Purkinje cell (primary cell): ENCODE measurements around the gene HCRT. TPM values are rescaled to one million over a fixed set of nuclear protein-coding genes. Genes with fewer than 3 reads are reported as not detected.

ENCODE experiments used
- polyA plus RNA-seq: library from polyadenylated mRNA; unstranded; fragments of >200 nt; fragmentation: Nextera tagmentation; gene quantifications from 2 replicates; pipeline ENCODE4 v1.2.1, GENCODE V29; 2014

Gene HCRT
- polyA plus RNA-seq: not detected in 2 replicates

DNA sequence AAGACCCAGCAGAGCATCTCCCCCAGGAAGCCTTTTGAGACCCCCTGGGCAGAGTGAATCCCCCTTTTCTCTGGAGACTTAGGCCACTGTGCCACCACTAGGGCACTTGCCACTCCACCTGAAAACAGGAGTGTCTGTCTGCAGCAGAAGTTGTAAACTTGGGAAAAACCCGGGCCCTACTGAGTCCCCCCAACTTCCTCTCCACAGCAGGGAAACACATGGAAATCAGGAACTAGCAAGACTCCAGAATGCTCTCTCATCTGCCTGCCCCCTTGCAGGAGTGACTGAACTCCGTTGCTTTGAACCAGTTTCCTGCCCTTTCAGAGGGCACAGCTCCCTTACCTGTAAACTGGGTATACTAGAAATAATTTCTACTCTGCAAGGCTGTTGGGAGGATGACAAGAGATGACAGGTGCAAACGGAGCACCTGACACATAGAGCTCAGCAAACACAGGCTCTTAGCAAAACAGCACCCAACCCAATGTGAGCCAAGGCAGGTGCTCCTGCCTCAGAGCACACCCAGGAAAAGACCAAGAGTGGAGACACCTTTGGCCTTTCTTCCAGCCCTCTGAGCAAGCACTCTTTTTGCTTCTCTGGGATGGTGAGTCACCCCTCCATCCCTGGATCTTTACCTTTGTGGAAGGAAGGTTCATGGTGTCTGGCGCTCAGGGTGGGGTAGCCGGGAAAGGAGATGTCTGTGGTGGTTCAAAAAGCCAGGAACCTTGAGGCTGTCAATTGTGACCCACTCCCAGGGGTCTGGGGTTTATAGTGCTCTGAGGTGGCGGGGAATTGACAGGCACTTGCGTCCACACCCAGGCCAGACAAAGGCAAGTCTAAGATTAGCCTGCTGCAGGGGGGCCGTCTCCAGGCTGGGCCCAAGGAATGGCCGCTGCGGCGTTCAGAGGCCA lies at the start of gene HCRT:
Gene HCRT (minus strand): TSS at position 740 of the 908 bp plus-strand sequence. CDS start 87 bp downstream, at position 653.

GRCh38 chr17:42193969-42194899 lies 9.0 kb upstream of the HCRT start, which contains the start of gene GHDC:
GHDC (minus strand) TSS chr17:42194494; CDS start chr17:42193581, 913 bp downstream.

DNA sequence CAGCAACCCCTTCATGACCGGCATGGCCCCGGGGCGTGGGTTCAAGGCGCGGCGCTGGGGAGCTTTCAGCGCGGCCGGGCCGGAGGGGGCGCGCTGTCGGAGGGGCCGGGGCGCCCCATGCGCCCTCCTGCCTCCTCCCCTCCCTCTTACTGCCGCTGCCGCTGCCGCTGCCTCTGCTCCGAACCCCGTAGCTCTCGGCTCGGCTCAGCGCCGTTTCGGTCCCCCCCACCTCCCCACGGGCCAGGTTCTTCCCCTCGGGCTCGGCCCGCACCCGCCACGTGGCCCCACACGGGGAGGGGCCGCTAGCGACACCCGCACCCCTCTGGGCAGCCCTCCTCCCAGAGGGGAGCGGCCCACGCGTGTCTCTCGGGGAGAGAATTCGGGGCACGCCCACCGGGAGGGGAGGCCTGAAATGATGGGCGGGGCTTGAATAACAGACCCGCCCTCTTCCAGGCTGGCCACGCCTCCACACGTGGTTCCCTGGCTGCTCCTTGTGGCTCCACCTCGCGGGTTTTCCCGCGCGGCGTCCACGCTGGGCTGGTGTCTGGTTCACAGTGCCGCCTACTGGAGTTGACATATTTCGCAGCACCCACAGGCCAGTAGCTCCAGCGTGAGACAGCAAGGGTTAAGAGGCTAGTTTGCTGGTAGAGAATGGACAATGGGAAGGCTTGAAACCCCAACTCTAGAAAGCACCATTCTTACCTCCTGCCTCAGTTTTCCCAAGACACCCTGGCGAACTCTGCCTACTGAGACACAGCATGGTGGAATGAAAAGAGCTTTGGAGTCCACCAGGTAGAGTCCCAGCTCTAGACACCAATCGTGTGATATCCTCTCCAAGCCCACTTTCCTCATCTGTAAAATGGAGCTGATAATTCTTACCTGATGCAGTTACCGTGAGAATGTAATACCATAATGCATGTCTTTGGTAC lies 4.1 kb downstream of the HCRT start, which contains the start of gene KCNH4:
Gene KCNH4 (minus strand): TSS at position 221 of the 929 bp plus-strand sequence. CDS start 197 bp downstream, at position 24.

Other genes starting within 250 kb of the HCRT start
- 5.6 and 7.3 TPM in 2 replicates for gene CNP, start 218.7 kb downstream of the HCRT start, polyA plus RNA-seq
- gene DNAJC7, start 168.0 kb downstream of the HCRT start, polyA plus RNA-seq: 58.9 and 120 TPM in 2 replicates
- 0.69 and 1.6 TPM in 2 replicates for gene NKIRAS2, start 165.4 kb downstream of the HCRT start, polyA plus RNA-seq
- gene C17orf113, start 134.9 kb downstream of the HCRT start, polyA plus RNA-seq: 0.91 and 2.4 TPM in 2 replicates
- gene ZNF385C, start 87.0 kb downstream of the HCRT start, polyA plus RNA-seq: 42.1 and 57.2 TPM in 2 replicates
- gene DHX58, start 72.7 kb downstream of the HCRT start, polyA plus RNA-seq: 27.4 and 68.3 TPM in 2 replicates
- gene KAT2A, start 64.1 kb downstream of the HCRT start, polyA plus RNA-seq: 11.8 and 17.1 TPM in 2 replicates
- 0.62 TPM in 1 of 2 replicates, not detected in the other for gene HSPB9, start 62.6 kb downstream of the HCRT start, polyA plus RNA-seq
- gene RAB5C, start 30.5 kb downstream of the HCRT start, polyA plus RNA-seq: 0.46 and 1.3 TPM in 2 replicates
- gene KCNH4, start 4.3 kb downstream of the HCRT start, polyA plus RNA-seq: not detected in 2 replicates
- 0.25 and 1.2 TPM in 2 replicates for gene GHDC, start 9.0 kb upstream of the HCRT start, polyA plus RNA-seq
- 0.52 and 2.0 TPM in 2 replicates for gene STAT5B, start 90.9 kb upstream of the HCRT start, polyA plus RNA-seq
- gene STAT5A, start 103.0 kb upstream of the HCRT start, polyA plus RNA-seq: not detected in 2 replicates
- 9.3 and 9.4 TPM in 2 replicates for gene STAT3, start 203.0 kb upstream of the HCRT start, polyA plus RNA-seq
- gene CAVIN1, start 237.8 kb upstream of the HCRT start, polyA plus RNA-seq: 0.17 and 0.29 TPM in 2 replicates